NCI-H748 (cell line): ENCODE measurements around the gene PDGFD.

ENCODE experiments used
- DNase-seq: peaks from one replicate; lab custom pipeline; 2025; ENCODE audit not compliant: unreplicated experiment; lab: John Stamatoyannopoulos, UW

PDGFD gene

GRCh38 chr11:104003491-104003890, 160.5 kb downstream of the PDGFD start:
- no peak for DNase-seq

GRCh38 chr11:104001561-104002056, 162.3 kb downstream of the PDGFD start:
- no peak for DNase-seq

- DNase-seq: no peak
Observed at GRCh38 chr11:104000798-104001197, 163.1 kb downstream of the PDGFD start.

DNA sequence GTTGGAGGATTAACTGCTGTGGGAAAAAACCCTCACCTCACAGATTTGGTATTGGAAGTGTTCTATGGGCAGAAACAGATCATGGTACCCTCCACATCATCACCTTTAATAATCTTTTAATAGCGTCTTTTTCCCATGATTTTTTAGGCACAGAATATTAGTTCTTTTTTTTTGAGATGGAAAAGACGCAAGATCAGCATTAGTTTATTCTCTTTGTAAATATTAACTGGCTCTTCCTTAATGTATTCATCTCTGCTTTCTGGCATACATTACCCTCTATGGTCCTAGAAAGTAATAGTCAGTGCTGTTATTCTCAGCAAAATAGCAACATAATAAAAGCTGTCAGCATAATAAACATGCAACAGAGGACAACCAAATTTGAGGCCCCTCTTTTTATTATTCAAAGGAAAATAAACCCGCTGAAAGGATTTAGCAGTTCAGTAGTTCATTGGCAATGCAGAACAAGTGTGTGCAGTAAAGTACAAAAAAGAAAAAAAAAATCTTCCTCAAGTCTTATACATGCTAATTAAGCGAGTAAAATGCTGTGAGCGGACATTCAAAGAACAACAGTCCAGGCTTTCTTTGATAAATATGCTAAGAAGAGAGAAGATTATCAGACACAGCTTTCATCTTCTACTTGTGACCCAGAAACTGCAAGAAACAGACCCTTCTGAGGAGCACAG, 165.0 kb downstream of the PDGFD start:
- no peak for DNase-seq

DNA sequence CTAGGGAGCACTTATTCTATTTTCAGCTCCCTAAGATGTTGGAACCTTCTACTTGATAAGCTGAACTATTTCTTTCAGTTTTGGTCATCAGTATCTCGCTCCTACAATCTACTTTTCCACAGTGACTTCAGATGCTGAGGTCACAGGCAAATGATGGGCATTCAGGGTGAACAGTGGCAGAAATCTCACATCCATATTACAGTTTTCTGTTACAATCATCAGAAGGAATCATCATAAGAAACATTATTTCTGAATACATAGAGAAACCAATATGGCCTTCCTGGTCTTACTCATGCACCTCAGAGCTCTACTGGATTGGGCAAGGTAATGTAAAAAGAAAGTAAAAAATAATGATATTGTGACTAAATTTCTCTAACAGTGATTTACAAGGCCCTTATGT, 166.9 kb downstream of the PDGFD start:
- DNase-seq: no peak

DNA sequence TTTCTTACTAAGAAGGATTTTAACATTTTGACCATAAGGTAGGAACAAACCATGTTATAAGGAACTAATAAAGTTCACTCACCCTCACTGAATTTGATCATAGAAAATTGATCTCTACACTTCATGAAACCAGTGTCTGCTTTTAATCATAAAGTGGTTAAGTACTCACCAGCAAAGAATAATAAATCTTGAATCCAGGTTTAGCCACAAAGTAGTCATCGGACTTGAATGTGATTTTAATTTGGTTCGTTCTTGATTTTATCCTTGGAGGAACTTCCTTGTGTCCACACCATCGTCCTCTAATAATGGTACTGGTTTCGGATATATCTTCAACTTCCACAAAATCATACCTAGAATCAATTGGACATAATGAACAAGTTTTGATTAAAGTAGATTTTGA, 168.1 kb downstream of the PDGFD start:
- no peak for DNase-seq

DNA sequence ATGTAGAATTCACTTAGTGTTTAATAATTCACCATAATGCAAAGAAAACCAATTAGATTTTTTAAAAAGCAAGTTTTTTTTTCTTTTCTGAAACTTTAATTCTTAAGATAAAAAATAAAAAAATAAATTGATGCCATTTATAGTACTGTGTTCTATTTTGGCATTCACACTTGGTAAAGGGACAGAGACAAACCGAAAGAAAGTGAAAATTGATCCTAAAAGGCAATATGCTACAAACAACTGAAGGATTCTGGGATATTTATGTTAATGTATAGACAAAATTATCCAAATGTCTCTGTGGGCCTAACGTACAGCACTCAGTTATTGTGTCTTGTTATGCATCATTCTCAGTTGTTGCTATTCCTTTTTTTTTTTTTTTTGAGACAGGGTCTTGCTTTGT, 169.4 kb downstream of the PDGFD start:
- DNase-seq: no peak

DNA sequence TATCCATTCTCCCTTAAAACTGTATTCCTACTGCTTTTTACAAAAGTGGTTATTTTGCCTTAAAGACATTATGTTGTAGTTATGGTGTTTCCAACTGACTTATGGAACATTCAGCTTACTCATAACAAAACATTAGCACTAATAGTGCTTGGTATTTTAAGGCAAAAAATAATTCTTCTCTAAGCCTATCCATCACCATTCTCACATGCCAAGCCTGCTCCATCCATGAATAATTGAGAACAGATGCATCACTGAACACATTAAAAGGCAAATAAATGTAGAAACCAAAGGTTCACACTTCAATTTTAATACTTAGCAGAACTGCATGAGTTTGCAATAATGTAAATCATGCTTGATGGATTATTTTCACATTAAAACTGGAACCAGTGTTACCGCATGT, 169.9 kb downstream of the PDGFD start:
- DNase-seq: no peak

- DNase-seq: no peak
Observed at GRCh38 chr11:103993507-103993906, 170.4 kb downstream of the PDGFD start.

DNA sequence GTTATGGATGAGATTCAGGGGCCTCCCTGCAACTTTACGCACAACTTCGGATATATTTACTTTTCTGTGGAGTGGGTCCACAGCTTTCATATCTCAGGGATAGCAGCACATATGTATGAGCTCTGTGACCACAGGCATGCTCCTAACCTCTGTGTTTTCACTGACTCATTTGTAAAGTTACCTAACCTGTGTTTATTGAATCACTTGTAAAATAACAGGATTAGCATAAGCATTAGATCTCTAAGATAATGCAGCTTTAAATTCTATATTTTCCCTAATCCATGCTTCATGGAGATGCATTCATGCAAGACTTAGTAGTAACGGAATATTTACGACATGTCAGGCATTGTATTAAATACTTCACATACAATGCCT, 175.4 kb downstream of the PDGFD start:
- DNase-seq: no peak

- DNase-seq: peak; percentile 31
Observed at GRCh38 chr11:103987629-103988594, 176.0 kb downstream of the PDGFD start.

GRCh38 chr11:103985041-103985440, 178.9 kb downstream of the PDGFD start:
- no peak for DNase-seq

- no peak for DNase-seq
Observed at GRCh38 chr11:103980108-103980507, 183.8 kb downstream of the PDGFD start.

DNA sequence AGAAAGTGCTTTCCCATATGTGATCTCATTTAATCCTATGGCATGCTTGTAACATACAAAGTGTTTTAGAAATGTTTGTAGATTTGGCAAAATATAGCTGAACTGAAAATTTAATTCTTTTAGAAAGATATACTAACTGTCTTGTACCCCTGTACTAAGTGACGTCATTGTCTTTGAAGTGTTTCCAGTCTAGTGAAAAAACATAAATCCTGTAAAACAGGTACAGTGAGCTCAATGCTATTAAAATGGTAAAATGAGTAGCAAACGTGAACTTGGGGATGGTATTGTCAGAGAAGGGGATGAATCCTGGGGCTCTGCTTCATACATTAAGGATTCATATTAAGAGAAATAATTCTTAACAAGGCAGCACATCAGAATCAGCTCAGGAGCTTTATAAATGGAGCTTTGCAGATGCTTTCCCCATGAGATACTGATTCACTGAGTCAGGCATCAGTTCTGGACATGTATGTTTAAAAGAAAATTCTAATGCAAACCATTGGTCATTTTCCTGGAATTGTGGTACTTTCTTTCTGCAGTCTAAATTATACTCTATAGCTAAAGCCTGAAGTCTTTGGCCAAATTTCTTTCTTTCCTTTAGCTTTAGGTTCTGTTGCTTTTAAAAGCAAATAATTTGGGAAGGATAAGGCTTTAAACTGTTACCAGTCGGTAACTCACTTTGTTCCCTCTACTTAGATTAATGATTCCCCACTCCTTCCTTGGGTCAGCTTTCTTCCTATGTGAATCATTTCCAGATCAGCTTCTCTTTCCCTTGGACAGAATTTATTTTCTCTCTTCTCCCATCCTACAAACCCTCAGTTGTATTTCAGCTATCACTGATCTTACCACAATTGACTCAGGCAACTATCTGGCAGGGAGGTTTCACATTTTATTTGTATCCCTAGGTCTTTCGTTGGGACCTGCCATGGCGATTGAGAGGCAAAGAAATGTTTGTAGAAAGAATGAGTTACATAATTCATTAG, 185.0 kb downstream of the PDGFD start:
- no peak for DNase-seq

DNA sequence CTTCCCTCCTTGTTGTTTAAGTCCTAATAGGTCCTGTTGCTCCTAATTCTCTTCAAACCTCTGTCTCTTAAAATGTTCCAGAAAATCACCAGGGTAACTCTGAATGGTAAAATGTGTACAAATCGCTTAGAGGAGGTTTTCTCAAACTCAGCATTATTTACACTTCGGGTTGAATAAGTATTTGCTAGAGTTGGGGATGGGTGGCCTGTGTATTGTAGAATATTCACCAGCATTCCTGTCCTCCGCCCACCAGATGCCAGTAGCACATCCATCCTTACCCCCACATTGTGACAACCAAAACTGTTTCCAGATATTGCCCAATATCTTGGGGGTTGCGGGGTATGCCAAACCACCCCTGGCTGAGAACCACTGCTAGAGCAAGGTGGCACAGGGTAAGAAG, 191.9 kb downstream of the PDGFD start:
- no peak for DNase-seq

- no peak for DNase-seq
Observed at GRCh38 chr11:103970701-103971249, 193.2 kb downstream of the PDGFD start.

DNA sequence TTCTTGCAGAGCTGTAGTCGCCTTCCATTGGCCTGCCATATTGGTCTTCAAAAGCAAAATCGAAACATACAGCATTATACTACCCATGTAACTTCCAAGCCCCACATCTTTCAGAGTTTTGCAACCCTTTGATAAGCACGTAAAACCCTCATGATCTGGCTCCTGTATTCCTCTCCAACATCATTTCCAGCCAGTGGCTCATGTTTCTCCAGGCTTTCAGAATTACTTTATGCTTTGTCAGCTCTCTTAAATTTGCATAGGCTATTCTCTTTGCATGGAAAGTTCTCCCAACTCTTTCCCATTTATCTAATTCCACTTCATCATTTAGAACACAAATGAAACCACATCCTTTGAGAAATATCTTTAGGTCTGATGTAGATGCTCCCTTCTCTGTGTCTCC, 195.3 kb downstream of the PDGFD start:
- no peak for DNase-seq

GRCh38 chr11:103967985-103968384, 196.0 kb downstream of the PDGFD start:
- no peak for DNase-seq

- DNase-seq: no peak
Observed at GRCh38 chr11:103964390-103964789, 199.6 kb downstream of the PDGFD start.

- DNase-seq: no peak
Observed at GRCh38 chr11:103963648-103964047, 200.3 kb downstream of the PDGFD start.

- DNase-seq: no peak
Observed at GRCh38 chr11:103961010-103961409, 202.9 kb downstream of the PDGFD start.
